ENCODE data around the gene POLE.

DNA sequence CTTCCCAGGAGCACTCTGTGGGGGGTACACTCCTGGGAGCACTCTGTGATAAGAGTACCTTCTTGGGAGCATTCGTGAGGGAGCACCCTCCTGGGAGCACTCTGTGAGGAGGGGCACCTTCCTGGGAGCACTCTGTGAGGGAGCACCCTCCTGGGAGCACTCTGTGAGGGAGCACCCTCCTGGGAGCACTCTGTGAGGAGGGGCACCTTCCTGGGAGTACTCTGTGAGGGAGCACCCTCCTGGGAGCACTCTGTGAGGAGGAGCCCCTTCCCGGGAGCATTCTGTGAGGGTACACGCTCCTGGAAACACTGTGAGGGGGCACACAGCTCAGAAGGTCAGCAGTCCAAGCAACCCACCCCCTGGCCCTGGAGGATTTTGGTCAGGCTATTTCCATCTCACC, 99.4 kb downstream of the POLE start:
- no peak for TF ChIP-seq EZH2 (IDR thresholded peaks at IDR 0.05; ENCODE audit: low read depth)
- TF ChIP-seq, protein P1, sequence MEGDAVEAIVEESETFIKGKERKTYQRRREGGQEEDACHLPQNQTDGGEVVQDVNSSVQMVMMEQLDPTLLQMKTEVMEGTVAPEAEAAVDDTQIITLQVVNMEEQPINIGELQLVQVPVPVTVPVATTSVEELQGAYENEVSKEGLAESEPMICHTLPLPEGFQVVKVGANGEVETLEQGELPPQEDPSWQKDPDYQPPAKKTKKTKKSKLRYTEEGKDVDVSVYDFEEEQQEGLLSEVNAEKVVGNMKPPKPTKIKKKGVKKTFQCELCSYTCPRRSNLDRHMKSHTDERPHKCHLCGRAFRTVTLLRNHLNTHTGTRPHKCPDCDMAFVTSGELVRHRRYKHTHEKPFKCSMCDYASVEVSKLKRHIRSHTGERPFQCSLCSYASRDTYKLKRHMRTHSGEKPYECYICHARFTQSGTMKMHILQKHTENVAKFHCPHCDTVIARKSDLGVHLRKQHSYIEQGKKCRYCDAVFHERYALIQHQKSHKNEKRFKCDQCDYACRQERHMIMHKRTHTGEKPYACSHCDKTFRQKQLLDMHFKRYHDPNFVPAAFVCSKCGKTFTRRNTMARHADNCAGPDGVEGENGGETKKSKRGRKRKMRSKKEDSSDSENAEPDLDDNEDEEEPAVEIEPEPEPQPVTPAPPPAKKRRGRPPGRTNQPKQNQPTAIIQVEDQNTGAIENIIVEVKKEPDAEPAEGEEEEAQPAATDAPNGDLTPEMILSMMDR (conservative IDR thresholded peaks at IDR 0.05) = no peak
